Rectal smooth muscle tissue (tissue), 1 donor: Measurements from ENCODE around the gene SMG7.

Experiments
- H3K27ac ChIP-seq: one replicate; pipeline ENCODE4 v1.7.0; 2013; ENCODE audit warnings: low read depth, low read length, inconsistent platforms
- H3K27me3 ChIP-seq: one replicate; pipeline ENCODE4 v1.7.0; 2013; ENCODE audit warnings: low read length; ENCODE audit not compliant: control insufficient read depth, insufficient read depth
- H3K36me3 ChIP-seq: one replicate; pipeline ENCODE4 v1.7.0; 2013; ENCODE audit warnings: low read length; ENCODE audit not compliant: control insufficient read depth, insufficient read depth
- H3K4me1 ChIP-seq: one replicate; pipeline ENCODE4 v1.7.0; 2013; ENCODE audit warnings: low read length; ENCODE audit not compliant: control insufficient read depth, insufficient read depth
- H3K4me3 ChIP-seq: one replicate; pipeline ENCODE4 v1.7.0; 2013; ENCODE audit warnings: low read length
- H3K9ac ChIP-seq: one replicate; pipeline ENCODE4 v1.7.0; 2013; ENCODE audit warnings: low read length

The SMG7 gene

DNA sequence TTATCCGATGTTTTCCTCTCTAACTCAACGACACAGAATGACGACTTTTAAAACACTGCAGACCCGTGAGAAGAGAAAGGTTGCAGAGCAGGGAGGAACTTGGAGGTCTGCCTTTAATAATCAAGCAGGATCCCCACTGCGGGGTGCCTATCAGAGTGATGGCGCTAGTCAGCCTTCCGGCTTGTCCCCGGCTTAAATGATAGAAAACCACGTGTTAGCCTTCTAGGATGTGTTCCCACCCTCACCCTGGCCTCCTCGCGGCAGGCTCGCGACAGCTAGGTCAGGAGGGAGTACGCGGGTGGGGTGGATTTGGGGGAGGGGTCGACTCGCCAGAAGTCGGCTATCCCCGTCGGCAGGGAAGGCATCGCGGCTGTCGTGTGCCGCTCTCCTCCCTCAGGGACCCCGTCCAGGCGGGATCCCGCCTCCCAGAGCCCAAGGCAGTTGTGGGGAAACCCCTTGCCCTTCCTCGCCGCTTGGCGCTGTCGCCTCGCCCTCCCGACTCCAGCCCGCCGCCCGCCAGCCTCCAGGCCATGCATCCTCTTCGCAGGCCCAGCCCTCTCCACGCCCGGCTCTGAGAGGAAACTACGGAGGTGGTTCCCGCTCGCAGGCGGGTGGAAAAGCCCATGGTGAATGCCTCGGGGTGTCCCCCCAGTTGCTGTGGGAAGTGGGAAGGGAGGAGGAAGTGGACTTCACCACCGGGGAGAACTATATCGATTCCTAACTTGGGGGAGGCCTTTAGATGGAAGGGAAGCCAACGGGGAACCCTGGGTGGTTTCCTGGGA is 1.1 kb upstream of the SMG7 start:
- Histone ChIP-seq H3K27ac (peak overlapping the region; percentile 98), H3K4me3 (peak overlapping the region; percentile 99), H3K9ac (peak overlapping the region; percentile 93), H3K4me1 (peaks cover 9% of the 10 kb centered on the region), H3K36me3 (no peaks in the 10 kb centered on the region), H3K27me3 (no peaks in the 10 kb centered on the region)

DNA sequence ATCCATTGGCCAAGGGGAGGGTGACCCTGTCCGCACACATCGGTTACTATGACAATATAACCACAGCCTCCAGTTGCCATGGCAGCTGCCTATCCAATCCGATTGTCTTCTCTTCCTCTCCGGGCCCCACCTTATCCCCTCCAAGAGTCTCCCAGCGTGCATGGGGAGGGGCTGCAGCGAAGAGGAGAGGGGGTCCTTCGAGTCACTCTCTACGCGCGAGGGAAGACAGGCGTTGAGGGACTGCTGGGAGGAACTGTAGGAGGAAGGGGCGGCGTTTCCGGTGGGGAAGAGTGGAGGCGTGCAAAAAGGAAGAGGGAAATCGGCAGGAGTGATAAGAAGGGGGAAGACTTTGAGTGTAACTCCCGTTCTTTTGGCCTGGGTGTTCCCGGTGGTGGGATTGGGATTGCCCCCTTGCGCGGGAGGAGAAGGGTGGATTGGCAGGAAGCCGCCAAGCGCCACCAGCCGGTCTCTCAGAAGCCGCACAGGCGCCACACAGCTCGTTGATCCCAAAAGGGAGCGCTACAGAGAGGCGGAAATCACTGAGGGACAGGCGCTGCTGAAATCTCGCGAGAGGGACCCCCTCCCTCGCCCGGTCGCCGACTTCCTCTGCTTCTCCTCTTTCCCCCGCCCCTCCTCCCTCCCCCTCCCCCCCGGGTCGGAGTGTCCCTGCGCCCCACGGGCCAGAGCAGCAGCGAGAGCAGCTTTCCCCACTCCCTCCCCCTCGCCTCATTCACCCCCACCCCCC is 384 bp upstream of the SMG7 start:
- peaks cover 9% of the 10 kb centered on the region for H3K4me1 ChIP-seq
- peak overlapping the region; percentile 99 for H3K4me3 ChIP-seq
- H3K27me3 ChIP-seq = no peaks in the 10 kb centered on the region
- peak overlapping the region; percentile 98 for H3K27ac ChIP-seq
- H3K36me3 ChIP-seq = no peaks in the 10 kb centered on the region
- H3K9ac ChIP-seq = peak overlapping the region; percentile 93

DNA sequence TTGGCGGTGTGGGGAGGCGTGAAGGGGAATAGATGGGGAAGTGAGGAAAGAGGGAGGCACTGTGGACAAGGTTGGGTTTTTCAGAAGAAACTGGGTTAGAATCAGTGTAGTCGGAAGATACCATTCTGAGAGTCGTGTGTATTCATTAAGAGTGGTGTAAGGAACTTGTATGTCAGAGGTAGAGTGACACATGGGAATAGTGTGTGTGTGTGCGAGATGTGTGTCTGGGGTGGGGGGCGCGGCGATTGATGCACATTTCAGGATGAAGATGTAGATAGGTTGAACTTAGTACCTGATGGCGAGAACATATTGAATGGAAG is 878 bp downstream of the SMG7 start:
- Histone ChIP-seq H3K36me3 (no peaks in the 10 kb centered on the region), H3K27me3 (no peaks in the 10 kb centered on the region), H3K9ac (peak overlapping the region; percentile 78), H3K4me1 (peaks cover 9% of the 10 kb centered on the region), H3K27ac (no peak overlapping the region), H3K4me3 (peak overlapping the region; percentile 99)

DNA sequence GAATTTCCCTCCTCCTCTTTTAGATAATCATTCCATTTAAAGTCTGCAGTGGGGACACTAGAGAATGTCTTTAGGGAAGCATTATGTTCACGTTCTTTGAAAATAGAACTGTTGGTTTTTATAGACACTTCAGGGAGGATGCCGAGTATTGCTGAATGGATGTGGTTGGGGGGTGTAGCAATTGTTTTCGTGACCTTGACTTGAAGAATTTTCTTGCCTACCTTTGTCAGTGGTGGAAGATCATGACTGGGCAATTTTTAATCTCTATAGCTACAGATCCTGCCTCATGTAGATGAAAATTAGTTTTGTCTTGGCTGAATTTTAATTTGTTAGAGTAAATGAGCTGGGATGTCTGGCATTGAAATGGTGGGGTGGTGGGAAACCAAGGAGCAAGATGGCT is 3.8 kb downstream of the SMG7 start:
- Histone ChIP-seq H3K36me3 (no peaks in the 10 kb centered on the region), H3K4me3 (no peak overlapping the region), H3K27me3 (no peaks in the 10 kb centered on the region), H3K27ac (no peak overlapping the region), H3K9ac (no peak overlapping the region), H3K4me1 (peaks cover 7% of the 10 kb centered on the region)

DNA sequence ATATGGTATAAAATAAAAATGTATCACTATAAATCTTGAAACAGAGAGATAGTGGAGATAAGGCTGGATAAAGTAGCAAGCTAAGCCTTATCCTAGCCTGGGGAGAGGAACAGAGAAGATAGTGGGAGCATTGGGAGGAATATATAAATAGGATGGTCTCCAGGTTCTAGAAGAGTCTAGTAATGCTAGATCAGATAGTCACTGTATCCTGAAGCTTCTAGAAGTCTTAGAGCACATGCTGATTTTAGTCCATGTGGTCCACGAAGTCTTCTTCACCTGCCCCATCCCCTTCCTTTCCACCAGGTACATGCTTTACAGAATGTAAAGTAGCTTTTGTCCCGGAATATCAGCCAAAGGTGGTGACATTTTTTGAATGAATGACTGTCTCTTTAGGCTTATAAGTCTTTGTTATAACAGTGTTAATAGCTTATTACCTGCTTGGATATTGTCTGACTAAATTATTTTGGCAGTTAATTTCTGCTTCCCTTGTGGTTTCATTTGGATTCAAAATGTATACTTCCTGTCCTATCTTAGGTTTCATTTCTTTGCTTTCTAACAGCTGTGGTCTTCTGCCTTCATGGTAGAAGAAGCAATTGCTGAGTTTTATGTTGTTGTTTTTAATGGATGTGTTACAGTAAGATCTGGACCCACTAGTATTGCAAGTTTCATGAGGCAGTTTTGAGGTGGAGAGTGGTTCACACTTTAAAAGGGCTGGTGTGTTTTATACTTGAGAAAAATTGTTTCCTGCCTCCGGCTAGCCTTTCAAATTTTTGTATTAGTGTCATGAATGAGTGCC is 5.9 kb downstream of the SMG7 start:
- H3K27ac ChIP-seq = no peak overlapping the region
- H3K27me3 ChIP-seq = no peaks in the 10 kb centered on the region
- no peaks in the 10 kb centered on the region for H3K36me3 ChIP-seq
- no peak overlapping the region for H3K9ac ChIP-seq
- H3K4me1 ChIP-seq = peaks cover 6% of the 10 kb centered on the region
- no peak overlapping the region for H3K4me3 ChIP-seq

DNA sequence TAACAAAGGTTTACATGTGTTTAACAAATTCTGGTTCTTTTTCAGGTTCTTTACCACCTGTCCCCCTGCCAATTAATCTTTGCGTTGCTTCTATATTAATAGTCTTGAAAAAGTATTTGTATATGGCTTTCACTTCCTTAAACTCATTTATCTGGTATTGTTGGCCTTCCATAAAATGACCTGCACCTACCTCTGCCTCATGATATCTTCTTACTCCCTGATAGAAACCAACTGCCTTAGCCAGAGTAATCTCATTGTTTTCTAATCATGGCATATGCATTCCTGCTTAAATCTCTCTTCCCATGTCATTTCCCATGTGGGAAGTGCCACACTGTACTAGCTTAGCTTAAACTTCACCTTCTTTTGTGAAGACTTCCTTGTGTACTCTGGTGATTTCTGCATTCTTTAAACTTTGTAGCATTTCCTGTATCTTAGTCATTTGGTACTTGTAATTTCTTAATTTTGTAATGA is 8.7 kb downstream of the SMG7 start:
- H3K4me3 ChIP-seq = no peak overlapping the region
- no peak overlapping the region for H3K9ac ChIP-seq
- H3K4me1 ChIP-seq = no peaks in the 10 kb centered on the region
- H3K36me3 ChIP-seq = no peaks in the 10 kb centered on the region
- no peak overlapping the region for H3K27ac ChIP-seq
- no peaks in the 10 kb centered on the region for H3K27me3 ChIP-seq

DNA sequence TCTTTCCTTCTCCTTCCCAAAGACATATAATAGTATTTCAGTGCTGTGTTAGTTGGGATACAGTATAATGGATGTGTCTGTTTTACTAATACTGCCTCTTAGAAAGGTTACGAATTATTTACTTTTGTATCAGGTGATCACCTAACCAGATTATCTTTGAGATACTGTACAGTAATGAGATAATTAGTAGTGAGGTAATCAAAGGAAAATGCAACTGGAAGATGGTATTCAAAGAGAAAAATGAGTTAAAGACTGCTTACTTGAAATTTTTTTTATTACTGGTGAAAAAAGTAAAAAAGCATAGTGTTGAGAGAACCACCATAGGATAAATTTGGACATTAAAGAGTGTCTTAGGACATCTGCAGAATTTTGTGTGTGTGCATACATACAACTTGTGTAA is 10.9 kb downstream of the SMG7 start:
- Histone ChIP-seq H3K27me3 (no peaks in the 10 kb centered on the region), H3K27ac (no peak overlapping the region), H3K4me1 (no peaks in the 10 kb centered on the region), H3K36me3 (no peaks in the 10 kb centered on the region), H3K4me3 (no peak overlapping the region), H3K9ac (no peak overlapping the region)

DNA sequence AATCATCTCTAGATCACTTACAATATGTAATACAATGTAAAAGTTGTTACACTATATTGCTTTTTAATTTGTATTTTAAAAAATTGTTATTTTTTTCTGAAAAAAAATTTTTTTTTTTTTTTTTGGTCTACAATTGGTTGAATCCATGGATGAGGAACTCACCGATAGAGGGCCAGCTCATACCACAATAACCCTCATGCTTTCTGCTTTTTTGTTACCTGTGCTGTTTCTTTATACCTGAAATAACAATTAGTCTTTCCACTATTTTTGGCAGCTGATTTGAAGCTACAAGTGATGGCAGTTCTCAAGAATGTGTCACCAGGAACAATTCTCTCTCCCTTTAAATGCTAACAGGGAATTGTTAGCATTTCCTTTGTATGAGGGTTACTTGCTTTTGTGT is 12.0 kb downstream of the SMG7 start:
- no peaks in the 10 kb centered on the region for H3K27me3 ChIP-seq
- no peak overlapping the region for H3K27ac ChIP-seq
- no peaks in the 10 kb centered on the region for H3K4me1 ChIP-seq
- no peak overlapping the region for H3K4me3 ChIP-seq
- H3K9ac ChIP-seq = no peak overlapping the region
- H3K36me3 ChIP-seq = no peaks in the 10 kb centered on the region

DNA sequence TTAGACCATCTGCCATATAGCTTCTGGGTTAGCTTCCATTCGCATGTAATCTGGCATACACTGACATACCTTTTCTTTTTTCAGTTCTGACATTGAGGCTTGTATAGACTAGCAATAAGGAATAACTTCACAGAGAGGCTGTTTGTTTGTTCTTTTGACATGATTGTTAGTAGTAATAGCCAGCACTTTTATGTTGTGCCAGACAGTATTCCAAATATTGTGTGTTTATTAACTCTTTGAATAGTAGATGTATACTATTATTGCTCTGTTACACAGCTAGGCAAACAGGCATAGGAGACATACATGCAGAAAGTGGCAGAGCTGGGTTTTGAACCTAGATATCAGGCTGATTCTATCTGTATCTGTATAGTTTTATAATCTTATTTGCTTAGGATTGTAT is 12.6 kb downstream of the SMG7 start:
- H3K4me3 ChIP-seq = no peak overlapping the region
- H3K9ac ChIP-seq = no peak overlapping the region
- H3K4me1 ChIP-seq = no peaks in the 10 kb centered on the region
- no peak overlapping the region for H3K27ac ChIP-seq
- H3K27me3 ChIP-seq = no peaks in the 10 kb centered on the region
- no peaks in the 10 kb centered on the region for H3K36me3 ChIP-seq

DNA sequence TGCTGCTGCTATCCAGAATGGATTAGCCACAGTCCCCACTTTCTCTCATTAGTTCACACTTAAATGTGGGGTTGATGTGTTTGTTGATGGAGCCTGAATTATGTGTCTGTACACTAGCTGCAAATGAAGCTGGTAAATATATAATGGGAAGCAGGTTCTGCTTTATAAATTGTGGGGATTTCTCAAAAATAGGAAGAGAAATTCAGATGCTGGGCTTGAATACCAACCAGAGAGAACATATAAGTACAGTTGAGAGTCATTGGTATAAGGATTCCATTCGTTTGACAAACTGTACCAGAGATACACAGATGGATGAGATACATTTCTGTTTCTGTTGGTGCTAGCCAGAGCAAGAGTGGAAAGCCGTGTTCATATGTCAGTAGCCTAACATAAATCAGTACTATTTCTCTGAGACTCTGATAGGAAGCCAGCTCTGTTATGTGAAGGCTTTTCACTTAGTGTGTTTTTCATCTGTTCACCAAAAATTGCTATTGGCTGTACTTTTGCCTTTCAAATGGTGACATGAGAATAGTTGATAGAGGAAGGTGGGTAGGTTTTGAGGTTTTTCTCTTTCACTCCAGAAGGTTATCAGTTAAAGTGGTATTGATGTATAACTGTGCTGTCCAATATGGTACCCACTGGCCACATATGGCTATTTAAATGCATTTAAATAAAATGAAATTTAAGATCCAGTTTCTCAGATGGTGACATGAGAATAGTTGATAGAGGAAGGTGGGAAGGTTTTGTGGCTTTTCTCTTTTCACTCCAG is 15.6 kb downstream of the SMG7 start:
- no peak overlapping the region for H3K27ac ChIP-seq
- no peak overlapping the region for H3K4me3 ChIP-seq
- no peaks in the 10 kb centered on the region for H3K4me1 ChIP-seq
- H3K9ac ChIP-seq = no peak overlapping the region
- no peaks in the 10 kb centered on the region for H3K36me3 ChIP-seq
- H3K27me3 ChIP-seq = no peaks in the 10 kb centered on the region

DNA sequence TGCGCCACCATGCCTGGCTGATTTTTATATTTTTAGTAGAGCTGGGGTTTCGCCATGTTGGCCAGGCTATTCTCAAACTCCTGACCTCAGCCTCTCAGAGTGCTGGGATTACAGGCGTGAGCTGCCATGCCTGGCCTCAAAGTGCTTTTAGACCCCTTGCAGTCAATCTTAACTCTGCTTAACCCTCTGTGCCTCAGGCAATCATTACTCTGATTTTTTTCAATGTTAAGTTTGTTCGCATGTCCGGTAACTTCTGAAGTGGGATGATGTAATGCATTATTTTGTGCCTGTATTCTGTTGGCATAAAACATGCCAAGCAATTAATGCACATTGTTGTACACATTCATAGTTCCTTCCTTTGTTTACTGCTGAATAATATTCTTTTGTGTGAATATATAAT is 18.6 kb downstream of the SMG7 start:
- H3K4me3 ChIP-seq = no peak overlapping the region
- H3K27ac ChIP-seq = no peak overlapping the region
- H3K4me1 ChIP-seq = no peaks in the 10 kb centered on the region
- no peaks in the 10 kb centered on the region for H3K27me3 ChIP-seq
- no peak overlapping the region for H3K9ac ChIP-seq
- no peaks in the 10 kb centered on the region for H3K36me3 ChIP-seq
